Eye (tissue), 1 donor: ENCODE data around the gene SHLD2.
"Not testable (repeated sequence)": the region's sequence is repeated elsewhere in the genome, so short reads cannot be mapped to it uniquely, and the experiment has no call there.

Source experiments
- DNase-seq: peaks from one replicate; pipeline ENCODE4 v3.0.0-alpha.2; 2015

The SHLD2 gene

GRCh38 chr10:87089746-87090145, 5.3 kb upstream of the SHLD2 start:
- no peak for DNase-seq

- DNase-seq: no peak
Measured at GRCh38 chr10:87090779-87091178, 4.2 kb upstream of the SHLD2 start.

DNA sequence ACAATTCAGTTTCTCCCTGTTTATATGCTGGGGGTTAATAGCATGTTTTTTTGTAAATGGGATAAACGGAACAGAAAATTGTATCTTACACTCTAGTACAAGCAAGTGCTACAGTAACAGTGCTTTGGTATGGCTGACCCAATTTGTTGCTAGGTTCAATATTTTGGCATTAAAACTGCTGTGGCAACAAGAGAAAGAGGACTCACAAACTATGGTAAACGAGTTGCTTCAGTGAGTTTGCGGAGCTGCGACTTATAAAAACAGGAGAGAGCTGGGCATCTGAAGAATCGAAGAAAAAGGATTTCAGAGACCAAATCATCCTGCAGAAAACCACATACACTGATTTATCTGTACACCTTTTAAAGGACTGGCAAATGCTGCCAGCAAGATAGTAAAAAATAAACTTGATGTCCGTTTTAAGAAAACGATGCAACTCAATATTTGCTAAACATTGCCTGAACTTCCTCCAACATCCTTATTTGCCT, 2.6 kb upstream of the SHLD2 start:
- peak; percentile 35 for DNase-seq

DNA sequence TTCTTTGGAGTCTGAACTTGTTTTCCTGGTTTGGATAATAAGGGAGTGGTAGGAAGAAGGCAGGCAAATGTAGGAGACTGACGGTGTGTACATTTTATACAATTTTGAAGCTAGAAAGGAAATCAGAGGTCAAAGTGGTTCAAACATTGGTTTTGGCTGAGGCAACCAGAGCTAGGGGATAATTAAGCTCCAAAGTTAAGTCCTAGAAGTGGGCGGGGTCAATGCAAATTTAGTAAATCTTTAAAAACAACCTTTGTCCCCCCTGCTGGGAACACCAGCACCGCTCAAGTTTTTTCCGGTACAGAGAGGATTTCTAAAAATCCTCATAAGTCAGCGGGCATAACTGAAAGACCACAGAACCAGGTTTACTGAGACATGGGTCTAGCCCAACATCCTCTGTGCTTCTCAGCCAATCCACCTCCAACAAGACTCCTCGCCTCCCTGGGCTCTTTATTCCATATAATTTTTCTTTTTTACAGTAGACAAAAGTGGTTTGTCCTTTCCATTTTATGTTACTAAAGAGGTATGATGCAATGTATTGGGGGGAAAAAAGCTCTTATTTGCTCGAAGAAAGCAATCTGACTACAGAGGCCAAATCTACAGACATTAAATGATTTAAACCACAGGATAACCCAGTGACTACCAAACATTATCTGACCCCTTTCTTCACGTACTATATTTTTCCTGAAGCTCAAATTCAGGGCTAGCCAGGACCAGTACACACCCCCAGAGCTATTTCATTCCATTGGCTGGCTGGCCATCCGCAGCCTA, 2.0 kb upstream of the SHLD2 start:
- DNase-seq: peak; percentile 41

GRCh38 chr10:87093632-87094372, 1.2 kb upstream of the SHLD2 start:
- peak; percentile 84 for DNase-seq

- peak; percentile 90 for DNase-seq
Measured at GRCh38 chr10:87095236-87095945, 385 bp downstream of the SHLD2 start.

GRCh38 chr10:87101996-87102395, 7.0 kb downstream of the SHLD2 start:
- DNase-seq: no peak

DNA sequence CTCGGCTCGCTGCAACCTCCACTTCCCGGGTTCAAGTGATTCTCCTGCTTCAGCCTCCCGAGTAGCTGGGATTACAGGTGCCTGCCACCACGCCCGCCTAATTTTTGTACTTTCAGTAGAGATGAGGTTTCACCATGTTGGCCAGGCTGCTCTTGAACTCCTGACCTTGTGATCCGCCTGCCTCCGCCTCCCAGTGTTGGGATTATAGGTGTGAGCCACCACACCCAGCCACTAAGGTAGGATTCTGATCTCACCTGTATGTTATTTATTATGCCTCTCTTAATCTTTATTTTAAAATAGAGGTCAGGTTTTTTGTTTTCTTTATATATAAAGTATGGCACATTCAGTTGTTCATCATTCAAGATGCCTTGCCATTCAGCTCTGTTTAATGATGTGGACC, 9.7 kb downstream of the SHLD2 start:
- DNase-seq: not testable (repeated sequence)

- no peak for DNase-seq
Measured at GRCh38 chr10:87105446-87106124, 10.6 kb downstream of the SHLD2 start.

DNA sequence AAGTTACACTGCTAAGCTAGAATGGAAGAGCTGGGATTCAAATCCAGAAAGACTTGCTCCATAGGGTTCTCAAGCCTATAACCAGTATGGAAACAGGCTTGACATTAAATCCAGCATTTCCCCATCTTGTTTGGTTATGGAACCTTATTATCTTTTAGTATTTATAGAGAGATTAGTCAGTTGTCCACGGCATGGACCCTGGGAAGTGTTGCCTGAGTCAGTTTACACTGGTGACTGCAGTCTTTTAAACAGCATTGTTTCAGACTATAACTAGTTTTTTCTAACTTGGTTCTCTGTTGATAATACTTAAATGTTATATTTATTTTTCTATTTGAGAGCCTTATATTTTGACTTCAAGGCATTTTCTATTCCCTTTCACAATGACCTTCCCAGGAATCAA, 23.1 kb downstream of the SHLD2 start:
- not testable (repeated sequence) for DNase-seq

DNA sequence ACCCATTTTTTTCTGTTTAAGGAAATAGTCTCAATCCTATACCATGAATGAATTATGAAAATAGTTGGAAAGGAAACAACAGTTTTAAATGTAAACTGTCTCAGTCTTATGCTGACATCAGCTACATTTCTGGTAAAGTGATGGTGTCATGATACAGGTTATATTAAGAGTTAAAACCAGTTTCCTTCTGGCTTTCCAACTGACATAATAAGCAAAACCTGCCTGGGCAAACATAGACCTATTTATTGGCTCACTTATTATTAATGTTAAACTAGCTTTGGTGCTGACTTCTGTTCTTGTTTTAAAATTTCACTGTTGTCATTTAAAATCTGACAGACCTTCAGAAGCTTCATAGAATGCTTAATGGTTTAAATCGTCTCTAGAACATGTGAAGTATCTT, 24.0 kb downstream of the SHLD2 start:
- not testable (repeated sequence) for DNase-seq

- DNase-seq: not testable (repeated sequence)
Measured at GRCh38 chr10:87123351-87123750, 28.3 kb downstream of the SHLD2 start.

DNA sequence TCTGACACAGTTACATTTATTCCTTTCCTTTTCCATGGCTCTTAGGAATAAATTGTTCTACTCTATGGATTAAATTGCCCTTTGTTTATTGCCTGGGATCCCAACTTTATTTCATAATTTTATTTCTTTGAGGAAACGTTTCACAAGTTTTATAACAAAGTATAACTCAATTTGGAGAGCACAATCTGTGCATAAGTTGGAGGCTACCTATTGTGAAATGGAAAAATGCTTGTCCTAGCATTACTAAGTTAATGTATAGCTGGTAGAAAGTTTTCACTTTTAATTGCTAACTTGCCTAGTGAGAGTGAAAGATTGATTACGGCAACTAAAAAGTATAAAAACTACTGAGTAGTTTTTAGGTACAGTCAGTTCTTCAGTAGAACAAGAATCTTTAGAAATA, 32.0 kb downstream of the SHLD2 start:
- not testable (repeated sequence) for DNase-seq

GRCh38 chr10:87127607-87128156, 32.7 kb downstream of the SHLD2 start:
- DNase-seq: not testable (repeated sequence)

GRCh38 chr10:87132176-87132575, 37.2 kb downstream of the SHLD2 start:
- not testable (repeated sequence) for DNase-seq

DNA sequence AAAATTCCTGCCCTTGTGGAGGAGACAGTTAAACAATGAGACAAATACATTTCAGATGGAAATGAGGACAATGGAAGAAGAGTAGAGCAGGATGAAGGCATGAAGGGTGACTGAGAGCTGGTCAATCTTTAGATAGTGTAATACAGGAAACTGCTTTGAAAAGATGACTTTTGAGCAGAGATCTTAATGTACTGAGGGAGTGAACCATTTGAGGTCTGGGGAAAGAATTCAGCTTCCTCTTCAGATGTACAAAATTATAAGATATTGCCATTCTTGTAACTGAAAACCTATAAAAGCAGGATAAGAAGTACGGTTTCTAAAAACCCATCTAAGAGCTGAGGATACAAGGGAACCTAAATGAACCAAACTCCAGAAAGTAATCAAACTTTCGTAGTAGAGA, 38.9 kb downstream of the SHLD2 start:
- not testable (repeated sequence) for DNase-seq

GRCh38 chr10:87134440-87134839, 39.4 kb downstream of the SHLD2 start:
- not testable (repeated sequence) for DNase-seq

GRCh38 chr10:87137478-87137877, 42.5 kb downstream of the SHLD2 start:
- not testable (repeated sequence) for DNase-seq

GRCh38 chr10:87142230-87143108, 47.5 kb downstream of the SHLD2 start:
- not testable (repeated sequence) for DNase-seq

DNA sequence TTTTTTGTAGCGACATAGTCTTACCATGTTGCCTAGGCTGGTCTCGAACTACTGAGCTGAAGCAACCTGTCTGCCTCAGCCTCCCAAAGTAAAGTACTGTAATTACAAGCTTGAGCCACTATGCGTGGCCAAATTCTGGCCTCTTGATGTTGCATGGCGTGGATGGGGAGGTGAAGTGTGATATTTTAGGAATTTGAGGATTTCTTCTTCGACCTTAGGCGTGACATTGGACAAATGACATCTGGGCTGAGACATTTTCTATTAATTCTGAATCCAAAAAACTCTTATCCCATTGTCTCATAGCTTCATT, 48.1 kb downstream of the SHLD2 start:
- not testable (repeated sequence) for DNase-seq

DNA sequence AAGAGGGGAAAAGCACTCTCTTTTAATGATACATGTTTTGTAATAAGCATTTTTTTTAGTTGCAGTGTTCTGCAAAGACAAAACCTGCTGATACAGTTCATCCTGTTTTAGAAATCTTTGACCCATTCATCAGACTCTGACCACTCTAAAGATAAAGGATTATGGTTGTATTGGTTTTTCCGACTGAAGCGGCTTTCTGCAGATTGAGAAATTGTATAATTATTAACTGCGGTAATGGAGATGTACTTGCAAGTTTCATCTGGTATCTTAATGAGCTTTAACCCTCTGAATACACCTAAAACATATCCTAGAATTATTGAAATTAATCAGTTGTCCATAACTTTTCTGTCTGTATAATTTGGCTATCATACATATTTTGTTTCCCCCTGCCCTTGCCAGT, 50.6 kb downstream of the SHLD2 start:
- not testable (repeated sequence) for DNase-seq
